IPS DF 19.7 (cell line): ENCODE measurements around the gene SORBS1.

Experiments used
- DNase-seq: peaks from one replicate; pipeline ENCODE4 v3.0.0-alpha.2; 2013; ENCODE audit warnings: low read depth, low spot score

The SORBS1 gene

DNA sequence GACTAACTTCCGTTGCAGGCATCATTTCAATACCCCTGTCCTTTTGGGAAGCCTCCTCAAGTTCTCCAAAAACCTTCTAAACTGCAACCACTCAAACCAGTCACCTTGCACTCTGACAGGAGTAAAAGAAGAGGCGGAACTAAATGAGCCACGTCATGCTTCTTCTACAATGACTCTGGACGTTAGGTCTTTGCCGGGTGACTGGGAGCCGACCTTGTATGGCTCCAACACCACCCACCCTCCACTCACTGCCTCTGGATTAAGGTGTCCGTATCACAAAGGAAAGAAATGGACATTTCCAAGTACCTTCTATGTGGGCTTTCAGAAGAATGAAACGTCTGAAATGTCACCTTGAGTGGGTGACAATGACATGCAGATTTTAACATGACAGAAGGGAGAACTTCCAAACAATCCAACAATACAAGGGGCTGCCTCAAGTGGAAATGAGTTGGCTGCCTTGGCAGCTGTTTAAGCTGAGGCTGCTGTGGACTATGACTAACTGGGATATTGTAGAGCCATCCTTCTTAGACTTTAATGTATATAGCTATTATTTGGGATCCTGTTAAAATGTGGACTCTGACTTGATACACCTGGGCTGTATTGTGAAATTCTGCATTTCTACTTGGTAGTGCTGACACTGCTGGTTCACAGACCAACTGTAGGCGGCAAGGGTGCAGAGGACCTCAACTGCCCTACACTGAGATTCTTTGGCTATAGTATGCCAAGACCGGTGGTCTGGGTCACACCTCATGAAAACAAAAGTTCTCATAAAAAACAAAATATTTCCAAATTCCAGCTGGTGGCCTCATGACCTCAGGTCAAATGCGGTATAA is 236.5 kb downstream of the SORBS1 start:
- DNase-seq, result no peak

- no peak for DNase-seq
These were observed 239.4 kb downstream of the SORBS1 start for GRCh38 chr10:95321554-95322301.

GRCh38 chr10:95319239-95319638 is 241.9 kb downstream of the SORBS1 start:
- DNase-seq, result no peak

DNA sequence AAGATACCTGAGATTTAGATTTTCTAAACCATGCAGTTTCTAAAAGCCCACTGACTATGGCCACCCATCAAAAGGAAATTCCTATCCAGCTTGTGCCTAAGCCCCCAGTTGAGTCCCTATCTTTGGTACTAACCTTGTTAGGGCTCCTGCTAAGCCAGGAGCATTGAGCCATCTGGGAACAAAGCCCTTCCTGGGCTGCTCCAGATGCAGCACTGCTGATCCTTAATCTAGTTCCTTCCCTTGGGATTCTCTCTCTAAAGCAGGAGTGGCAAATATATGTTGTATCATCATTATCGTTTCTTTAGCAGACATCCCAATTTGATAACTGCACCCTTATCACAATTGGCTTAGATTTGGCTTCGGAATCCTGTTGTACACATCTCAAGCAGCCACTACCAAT is 245.7 kb downstream of the SORBS1 start:
- no peak for DNase-seq

GRCh38 chr10:95314192-95314918 is 246.8 kb downstream of the SORBS1 start:
- no peak for DNase-seq

GRCh38 chr10:95312986-95313495 is 248.1 kb downstream of the SORBS1 start:
- no peak for DNase-seq

- DNase-seq, result no peak
These were observed 248.9 kb downstream of the SORBS1 start for GRCh38 chr10:95312257-95312656.

DNA sequence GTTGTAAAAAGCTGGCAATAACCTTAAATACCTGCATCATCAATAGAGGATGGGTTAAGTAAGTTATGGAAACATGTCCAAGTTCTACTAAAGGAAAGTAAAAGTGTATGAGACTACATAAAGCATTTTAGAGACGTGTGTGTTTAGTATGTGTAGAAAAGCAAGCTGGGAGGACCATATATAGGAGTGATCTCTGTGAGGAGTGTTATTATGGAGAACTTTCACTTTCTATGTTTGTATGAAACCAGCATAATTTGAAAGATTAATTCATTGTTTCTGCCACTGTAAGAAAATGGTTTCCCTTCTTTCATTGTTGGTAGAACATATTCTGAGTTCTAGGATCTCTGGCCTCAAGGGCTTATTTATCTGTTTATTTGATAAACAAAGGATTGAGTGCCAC is 251.2 kb downstream of the SORBS1 start:
- no peak for DNase-seq

DNA sequence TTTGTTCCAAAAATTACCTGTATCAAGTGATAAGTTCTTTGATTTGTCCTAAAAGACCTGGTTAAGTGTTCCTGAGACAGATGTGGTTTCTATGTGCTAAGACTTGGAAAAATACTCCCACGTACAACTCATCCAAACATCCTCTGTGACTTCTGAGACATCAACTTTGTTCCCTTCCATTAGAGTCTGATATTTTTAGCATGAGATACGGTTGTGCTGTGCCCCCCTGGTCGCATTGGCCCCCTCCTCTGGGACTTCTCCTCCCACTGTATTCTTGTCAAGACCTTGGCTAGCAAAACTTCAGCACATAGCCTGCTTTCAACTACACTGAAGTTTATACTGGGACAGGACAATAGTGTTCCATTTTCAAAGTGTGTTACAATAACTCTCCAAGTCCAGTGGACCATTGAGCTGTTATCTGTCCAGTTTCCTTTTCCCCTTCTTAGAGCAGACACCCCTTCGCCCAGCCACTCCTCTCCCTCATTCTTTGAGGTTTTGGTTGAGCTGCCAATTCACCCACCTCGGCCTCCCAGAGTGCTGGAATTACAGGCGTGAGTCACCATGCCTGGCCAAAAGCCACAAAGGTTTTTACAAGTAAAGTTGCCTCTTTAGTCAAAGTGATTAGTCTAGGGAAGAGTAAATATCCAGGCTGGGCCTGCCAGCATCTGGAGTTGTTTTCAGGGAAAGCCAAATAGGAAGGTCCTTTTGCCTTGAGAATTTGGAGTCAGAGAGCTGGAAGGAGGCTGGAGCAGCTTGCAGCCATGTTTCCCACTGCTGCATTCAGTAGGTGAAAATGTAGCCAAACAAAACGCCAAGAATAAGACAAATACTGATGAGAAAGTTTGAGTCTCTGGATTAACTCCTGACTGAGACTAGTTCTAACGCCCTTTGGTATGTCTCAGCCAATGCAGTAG is 252.5 kb downstream of the SORBS1 start:
- no peak for DNase-seq

DNA sequence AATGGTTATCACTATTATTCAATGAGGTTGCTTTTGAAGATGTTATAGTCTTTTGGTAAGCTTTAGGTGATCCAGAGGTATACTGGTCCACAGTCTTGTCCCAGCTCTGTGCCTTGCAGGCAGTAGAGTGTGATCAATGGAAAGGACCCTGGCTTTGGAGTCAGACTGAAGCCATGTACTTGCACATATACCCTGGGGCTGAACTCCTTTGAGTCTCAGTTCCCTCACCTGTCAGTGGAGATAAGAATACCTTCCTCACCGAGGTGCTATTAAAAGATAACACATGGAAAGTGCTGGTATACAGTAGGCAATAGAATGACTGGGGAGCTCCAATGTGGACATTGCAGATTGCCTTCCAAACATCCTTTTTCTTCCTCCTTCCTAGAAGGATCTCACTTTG is 254.3 kb downstream of the SORBS1 start:
- no peak for DNase-seq

DNA sequence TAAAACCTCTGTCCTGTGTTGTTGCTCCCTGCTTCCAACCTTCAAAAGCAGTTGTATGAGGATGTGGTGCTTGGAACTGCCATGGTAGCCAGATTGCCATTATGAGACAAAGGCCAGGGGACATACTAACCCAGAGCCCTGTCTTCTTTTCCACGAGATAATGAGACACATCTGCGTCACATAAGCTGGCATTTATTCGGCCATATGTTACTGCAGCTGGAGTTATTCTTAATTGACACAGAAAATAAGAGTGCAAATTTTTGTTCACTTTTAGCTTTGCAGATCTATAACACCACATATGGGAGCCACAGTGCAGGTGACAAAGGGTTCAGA is 254.9 kb downstream of the SORBS1 start:
- no peak for DNase-seq

GRCh38 chr10:95305606-95306317 is 255.4 kb downstream of the SORBS1 start:
- DNase-seq, result no peak

DNA sequence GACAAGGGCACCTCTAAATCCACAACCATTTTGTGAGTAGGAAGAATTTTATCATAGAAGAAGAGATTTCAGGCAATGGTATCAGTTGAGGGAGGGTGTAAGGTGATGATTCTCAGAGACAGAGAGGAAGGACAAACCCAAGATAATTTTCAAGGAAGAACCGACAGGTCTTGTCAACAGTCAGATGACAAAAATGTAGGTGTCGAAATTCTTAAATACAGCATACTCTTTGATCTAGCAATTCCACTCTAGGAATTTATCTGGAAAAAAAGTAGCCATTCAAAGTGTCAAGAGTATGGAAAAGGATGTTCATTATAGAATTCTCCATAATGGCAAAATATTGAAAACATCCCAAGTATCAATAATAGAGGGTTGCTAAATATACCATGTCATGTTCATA is 256.2 kb downstream of the SORBS1 start:
- DNase-seq, result no peak

DNA sequence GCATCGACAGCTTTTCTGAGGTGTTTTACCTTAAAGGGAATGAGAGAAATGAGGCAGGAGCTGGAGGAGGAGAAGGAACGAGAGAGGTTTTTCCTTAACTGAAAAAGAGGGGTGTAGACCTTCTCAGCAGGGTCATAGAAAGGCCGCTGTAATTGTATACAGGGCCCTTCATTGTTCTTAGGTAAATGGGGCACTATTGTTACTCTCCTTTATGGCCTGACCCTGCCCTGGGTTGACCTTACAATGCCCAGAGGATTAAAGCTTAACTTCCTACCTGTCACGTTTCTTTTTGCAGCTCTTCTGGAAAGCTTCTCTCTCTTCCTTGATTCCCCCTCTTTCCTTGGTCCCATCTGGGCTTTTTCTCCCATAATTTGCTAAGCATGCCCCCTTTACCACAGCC is 256.7 kb downstream of the SORBS1 start:
- DNase-seq, result no peak

DNA sequence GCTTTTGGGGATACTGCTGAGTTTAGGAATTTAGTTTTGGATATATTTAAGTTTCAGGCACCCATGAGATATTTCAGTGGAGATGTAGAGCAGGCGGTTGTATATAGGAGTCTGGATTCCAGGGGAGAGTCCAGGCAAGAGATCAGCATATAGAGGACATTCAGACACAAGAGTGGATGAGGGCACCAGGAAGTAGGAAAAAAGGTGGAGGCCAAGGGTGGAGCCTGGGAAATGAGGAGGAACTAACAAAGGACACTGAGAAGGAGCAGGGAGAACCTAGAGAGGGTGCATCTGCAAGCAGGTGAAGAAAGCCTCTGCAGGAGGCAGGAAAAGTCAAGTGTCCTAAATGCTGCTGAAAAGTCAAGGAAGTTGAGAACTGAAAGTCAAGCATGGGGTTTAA is 257.2 kb downstream of the SORBS1 start:
- DNase-seq, result no peak

GRCh38 chr10:95303535-95303934 is 257.6 kb downstream of the SORBS1 start:
- no peak for DNase-seq

- no peak for DNase-seq
These were observed 261.1 kb downstream of the SORBS1 start for GRCh38 chr10:95300022-95300539.

DNA sequence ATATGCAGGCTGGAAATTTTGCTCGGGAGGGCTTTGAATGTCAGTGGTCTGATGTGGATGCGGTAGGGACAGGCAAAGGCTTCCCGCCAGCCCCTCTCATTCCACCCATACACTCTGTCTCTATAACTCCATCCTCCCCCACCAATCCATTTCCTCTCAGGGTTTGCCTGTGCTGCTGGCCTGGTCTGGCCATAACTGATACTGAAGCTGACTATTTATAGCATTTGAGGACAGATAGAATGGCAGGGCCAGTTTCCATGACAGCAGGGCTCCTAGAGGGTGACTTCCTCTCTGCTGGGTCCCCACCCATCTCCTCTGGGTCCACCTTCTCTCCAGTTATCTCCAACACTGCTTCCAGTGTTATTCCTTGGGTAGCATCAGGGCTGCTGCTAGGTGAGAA is 263.8 kb downstream of the SORBS1 start:
- no peak for DNase-seq

DNA sequence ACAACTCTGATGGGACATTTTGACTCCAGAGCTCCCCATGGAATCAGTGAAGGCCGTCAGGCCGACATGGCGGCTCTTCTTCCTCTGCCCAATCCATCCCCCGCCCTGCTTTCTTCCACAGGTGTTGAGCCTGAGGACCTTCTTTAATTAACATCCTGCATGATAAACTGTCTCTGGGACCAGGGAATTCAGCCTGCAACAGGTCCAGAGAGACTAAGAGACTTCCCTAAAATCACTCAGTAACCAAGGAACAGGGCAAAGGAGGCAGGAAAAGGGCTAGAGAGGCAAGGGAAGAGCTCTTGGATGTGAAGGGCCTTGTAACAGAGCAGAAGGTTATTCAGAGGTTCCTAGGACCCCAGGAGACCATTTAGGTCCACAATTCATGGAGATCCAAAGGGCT is 264.4 kb downstream of the SORBS1 start:
- DNase-seq, result no peak

DNA sequence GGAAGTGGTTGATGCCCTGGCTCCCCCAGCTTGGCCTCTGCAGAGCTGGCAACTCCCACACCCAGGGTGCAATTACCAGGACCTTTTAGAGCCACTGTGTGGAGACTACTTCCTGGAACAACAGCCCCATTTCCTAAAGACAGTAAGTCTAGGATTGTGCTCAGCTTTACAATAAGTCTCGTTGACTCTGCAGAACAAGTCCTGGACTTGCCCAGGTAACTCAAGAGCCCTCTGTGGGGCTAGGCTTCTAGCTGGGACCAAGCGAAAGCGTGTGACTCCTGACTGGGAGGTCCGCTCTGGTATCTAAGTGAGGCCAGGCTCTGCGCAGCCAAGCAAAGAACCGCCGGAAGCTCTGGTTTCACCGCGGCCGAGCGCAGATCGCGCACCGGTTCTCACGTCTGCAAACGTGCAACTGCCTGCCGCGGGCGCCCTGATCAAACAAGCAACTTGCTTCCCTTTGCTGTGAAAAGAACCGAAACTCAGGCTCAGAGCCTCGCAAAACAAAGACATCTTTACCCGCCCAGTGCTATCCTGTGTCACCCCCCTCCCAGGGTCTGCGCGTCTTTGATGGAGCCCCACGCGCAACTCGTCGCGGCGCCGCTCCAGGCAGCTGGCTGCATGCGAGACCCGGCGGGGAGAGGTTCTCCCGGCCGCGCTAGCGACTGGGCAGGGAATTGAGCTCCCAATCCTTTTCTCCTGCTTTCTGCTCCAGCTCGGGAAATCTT is 266.0 kb downstream of the SORBS1 start:
- DNase-seq, result no peak
